Esophagus muscularis mucosa (tissue), 4 donors: Measurements from ENCODE around the gene SCNN1B. TPM values are rescaled to one million over a fixed set of nuclear protein-coding genes. Genes with fewer than 3 reads are reported as not detected.

ENCODE experiments used
- DNase-seq: peaks from one replicate; pipeline ENCODE4 v3.0.0-alpha.2; 2017; ENCODE audit errors: extremely low spot score
- H3K27ac ChIP-seq, 4 donors: fragments of 200-600 bp; sonication (generic); replicated peaks in 1 of 4; 1 replicate in 3 of 4; 2 replicates in 1 of 4; pipeline ENCODE4 v1.5.1; 2016 to 2019; ENCODE audit warnings: mild to moderate bottlenecking in 1 of 4
- H3K27me3 ChIP-seq, 4 donors: fragments of 200-600 bp; sonication (generic); one replicate each; pipeline versions ENCODE4 v1.5.1 to v1.6.0; 2016 to 2019
- H3K36me3 ChIP-seq, 4 donors: fragments of 200-600 bp; sonication (generic); one replicate each; pipeline ENCODE4 v1.5.1; 2016 to 2019
- H3K4me1 ChIP-seq, 4 donors: fragments of 200-600 bp; sonication (generic); one replicate each; pipeline ENCODE4 v1.5.1; 2016 to 2019
- H3K4me3 ChIP-seq, 4 donors: fragments of 200-600 bp; sonication (generic); 1 replicate in 2 of 4; 2 replicates in 2 of 4; pipeline ENCODE4 v1.5.1; 2016 to 2019; ENCODE audit warnings: mild to moderate bottlenecking in 4 of 4, moderate library complexity in 1 of 4
- H3K9me3 ChIP-seq, 4 donors: fragments of 200-600 bp; sonication (generic); 1 replicate in 3 of 4; 2 replicates in 1 of 4; pipeline ENCODE4 v1.5.1; 2016 to 2019
- CTCF ChIP-seq, 3 experiments: fragments of 200-600 bp in 2 of 3; fragments of 450-650 bp in 1 of 3; sonication (generic) in 2 of 3; IDR thresholded peaks; one replicate each; pipeline ENCODE4 v1.5.1; 2017 to 2019; ENCODE audit warnings: antibody characterized with exemption in 3 of 3, mild to moderate bottlenecking in 2 of 3, moderate library complexity in 1 of 3
- EP300 ChIP-seq: sonication (generic); formaldehyde crosslinking; IDR thresholded peaks from one replicate; pipeline ENCODE4 v1.6.1; 2017; ENCODE audit warnings: antibody characterized with exemption
- POLR2A ChIP-seq: fragments of 450-650 bp; IDR thresholded peaks from one replicate; pipeline ENCODE4 v1.6.1; 2017; ENCODE audit warnings: antibody characterized with exemption, moderate library complexity, mild to moderate bottlenecking, low read depth
- POLR2AphosphoS5 ChIP-seq, 2 donors: sonication (generic); formaldehyde crosslinking; IDR thresholded peaks; one replicate each; pipeline ENCODE4 v1.6.1; 2017; ENCODE audit warnings: antibody characterized with exemption in 2 of 2
- WGBS: methylation state at CpG from one replicate; pipeline ENCODE4 v1.1.5; 2018; 5-methylcytosine and 5-hydroxymethylcytosine counted together
- intact Hi-C: fragments of 100-400 bp; cut with DNase I; formaldehyde crosslinking; loops from one replicate; pipeline ENCODE4 v1.15.1; 2023
- total RNA-seq, 4 donors: library from RNA; depleted of rRNA; stranded (reverse); fragments of >200 nt; gene quantifications; one replicate each; pipeline versions ENCODE4 v1.1.0 to v1.2.1, GENCODE V29; 2016

Gene SCNN1B
- total RNA-seq, 4 donors from 2014 or later, result 1.2 to 4.2 (median 4.0) TPM

GRCh38 chr16:23391381-23392222 lies 89.5 kb downstream of the SCNN1B start:
- Histone ChIP-seq H3K4me1 (peaks cover 9 to 19% (median 16%) of the 10 kb centered on the region in 4 donors), H3K4me3 (no peak overlapping the region), H3K27ac (no peak overlapping the region), H3K27me3 (no peaks in the 10 kb centered on the region), H3K9me3 (no peaks in the 10 kb centered on the region), H3K36me3 (peaks cover 30 to 80% (median 65%) of the 10 kb centered on the region in 4 donors)
- no peak for DNase-seq
- intact Hi-C loops, result no loop called here
- WGBS, result 89% methylated on average over 15 of the region's 17 CpGs
- TF ChIP-seq CTCF (IDR thresholded peaks at IDR 0.05) (no peak), POLR2A (no peak), POLR2AphosphoS5 (IDR thresholded peaks at IDR 0.05) (no peak), EP300 (no peak)

GRCh38 chr16:23392223-23392600 lies 90.1 kb downstream of the SCNN1B start:
- intact Hi-C loops, result no loop called here
- peak overlapping the region in 2 of 4 donors; percentile 67 to 69 for H3K27ac ChIP-seq
- H3K36me3 ChIP-seq, result peaks cover 36 to 86% (median 71%) of the 10 kb centered on the region in 4 donors
- H3K4me3 ChIP-seq, result no peak overlapping the region
- TF ChIP-seq EP300, result no peak
- TF ChIP-seq POLR2AphosphoS5 (IDR thresholded peaks at IDR 0.05), result no peak
- no peak for TF ChIP-seq CTCF (IDR thresholded peaks at IDR 0.05)
- TF ChIP-seq POLR2A, result no peak
- no peak for DNase-seq
- WGBS, result 92% methylated on average over 6 of the region's 6 CpGs
- H3K27me3 ChIP-seq, result no peaks in the 10 kb centered on the region
- no peaks in the 10 kb centered on the region for H3K9me3 ChIP-seq
- peaks cover 9 to 19% (median 16%) of the 10 kb centered on the region in 4 donors for H3K4me1 ChIP-seq

GRCh38 chr16:23394141-23394831 lies 92.2 kb downstream of the SCNN1B start:
- no peak for DNase-seq
- WGBS, result 67% methylated on average over 4 of the region's 4 CpGs
- Histone ChIP-seq H3K9me3 (no peaks in the 10 kb centered on the region), H3K4me1 (peaks cover 15 to 27% (median 22%) of the 10 kb centered on the region in 4 donors), H3K4me3 (no peak overlapping the region), H3K27ac (peak overlapping the region; percentile 27 to 69 (median 60)), H3K27me3 (no peaks in the 10 kb centered on the region), H3K36me3 (peaks cover 38 to 88% (median 72%) of the 10 kb centered on the region in 4 donors)
- intact Hi-C loops, result no loop called here
- TF ChIP-seq EP300 (no peak), CTCF (IDR thresholded peaks at IDR 0.05) (no peak), POLR2AphosphoS5 (IDR thresholded peaks at IDR 0.05) (no peak), POLR2A (no peak)

- no peaks in the 10 kb centered on the region for H3K27me3 ChIP-seq
- H3K36me3 ChIP-seq, result peaks cover 30 to 88% (median 69%) of the 10 kb centered on the region in 4 donors
- H3K27ac ChIP-seq, result no peak overlapping the region
- TF ChIP-seq POLR2A, result no peak
- TF ChIP-seq POLR2AphosphoS5 (IDR thresholded peaks at IDR 0.05), result no peak
- TF ChIP-seq EP300, result no peak
- TF ChIP-seq CTCF (IDR thresholded peaks at IDR 0.05), result no peak
- H3K9me3 ChIP-seq, result no peaks in the 10 kb centered on the region
- no peak for DNase-seq
- 75% methylated on average over 4 of the region's 6 CpGs for WGBS
- no peak overlapping the region for H3K4me3 ChIP-seq
- intact Hi-C loops, result no loop called here
- peaks cover 15 to 31% (median 23%) of the 10 kb centered on the region in 4 donors for H3K4me1 ChIP-seq
Observed at GRCh38 chr16:23395732-23396131, 93.6 kb downstream of the SCNN1B start.
